SJCRH30 (cell line): ENCODE measurements around the gene FGF22. TPM values are rescaled to one million over a fixed set of nuclear protein-coding genes. Genes with fewer than 3 reads are reported as not detected.
"Not testable (repeated sequence)": the region's sequence is repeated elsewhere in the genome, so short reads cannot be mapped to it uniquely, and the experiment has no call there.

Experiments used
- DNase-seq, 2 experiments: peaks; one replicate each; pipeline ENCODE4 v3.0.0-alpha.2; 2015 to 2020
- H3K27ac ChIP-seq: fragments of 250-450 bp; sonication (Bioruptor Pico); 2 replicates; pipeline ENCODE4 v1.5.1; 2020; ENCODE audit warnings: mild to moderate bottlenecking, moderate library complexity
- H3K27me3 ChIP-seq: fragments of 250-450 bp; sonication (Bioruptor Pico); 2 replicates; pipeline ENCODE4 v1.5.1; 2020; ENCODE audit warnings: mild to moderate bottlenecking, moderate library complexity
- H3K36me3 ChIP-seq: fragments of 250-450 bp; sonication (Bioruptor Pico); 2 replicates; pipeline ENCODE4 v1.5.1; 2020; ENCODE audit warnings: mild to moderate bottlenecking, moderate library complexity
- H3K4me1 ChIP-seq: fragments of 250-450 bp; sonication (Bioruptor Pico); 2 replicates; pipeline ENCODE4 v1.5.1; 2020; ENCODE audit warnings: mild to moderate bottlenecking, moderate library complexity
- H3K4me3 ChIP-seq: fragments of 250-450 bp; sonication (Bioruptor Pico); 2 replicates; pipeline ENCODE4 v1.5.1; 2020; ENCODE audit warnings: mild to moderate bottlenecking, moderate library complexity
- H3K9me3 ChIP-seq: fragments of 250-450 bp; sonication (Bioruptor Pico); replicated peaks from 2 replicates; pipeline ENCODE4 v1.5.1; 2020; ENCODE audit warnings: mild to moderate bottlenecking, moderate library complexity
- total RNA-seq: library from RNA; depleted of rRNA; stranded (reverse); fragments of >200 nt; shearing (Covaris generic); gene quantifications from 2 replicates; pipeline ENCODE4 v1.2.3, GENCODE V29; 2014

FGF22 gene
- total RNA-seq, 1 experiment from 2014 or later: not detected

GRCh38 chr19:602391-603301, 37.0 kb upstream of the FGF22 start:
- H3K36me3 ChIP-seq: no peaks in the 10 kb centered on the region
- H3K27ac ChIP-seq: no peak overlapping the region
- H3K9me3 ChIP-seq: no peaks in the 10 kb centered on the region
- no peak for DNase-seq
- no peaks in the 10 kb centered on the region for H3K27me3 ChIP-seq
- H3K4me1 ChIP-seq: no peaks in the 10 kb centered on the region
- H3K4me3 ChIP-seq: no peak overlapping the region

GRCh38 chr19:603302-603639, 36.4 kb upstream of the FGF22 start:
- H3K36me3 ChIP-seq, H3K27ac ChIP-seq, DNase-seq, H3K4me1 ChIP-seq, H3K4me3 ChIP-seq, H3K9me3 ChIP-seq, H3K27me3 ChIP-seq: not testable (repeated sequence)

- H3K4me3 ChIP-seq, H3K4me1 ChIP-seq, H3K27ac ChIP-seq, H3K9me3 ChIP-seq, H3K27me3 ChIP-seq, H3K36me3 ChIP-seq, DNase-seq: not testable (repeated sequence)
These were observed 35.9 kb upstream of the FGF22 start for GRCh38 chr19:603779-604178.

GRCh38 chr19:604355-604754, 35.3 kb upstream of the FGF22 start:
- DNase-seq: peak in 1 of 2 experiments; percentile 30
- Histone ChIP-seq H3K27ac (no peak overlapping the region), H3K4me3 (no peak overlapping the region), H3K27me3 (no peaks in the 10 kb centered on the region), H3K36me3 (no peaks in the 10 kb centered on the region), H3K9me3 (no peaks in the 10 kb centered on the region), H3K4me1 (peaks cover 13% of the 10 kb centered on the region)

- H3K4me3 ChIP-seq, DNase-seq, H3K36me3 ChIP-seq, H3K9me3 ChIP-seq, H3K27ac ChIP-seq, H3K27me3 ChIP-seq: not testable (repeated sequence)
- H3K4me1 ChIP-seq: peaks cover 22% of the 10 kb centered on the region
These were observed 34.4 kb upstream of the FGF22 start for GRCh38 chr19:605061-605971.

GRCh38 chr19:607301-608154, 32.2 kb upstream of the FGF22 start:
- peaks cover 22% of the 10 kb centered on the region for H3K4me1 ChIP-seq
- no peak for DNase-seq
- no peaks in the 10 kb centered on the region for H3K27me3 ChIP-seq
- H3K9me3 ChIP-seq: no peaks in the 10 kb centered on the region
- H3K36me3 ChIP-seq: no peaks in the 10 kb centered on the region
- no peak overlapping the region for H3K27ac ChIP-seq
- H3K4me3 ChIP-seq: no peak overlapping the region

GRCh38 chr19:608155-609003, 31.3 kb upstream of the FGF22 start:
- peak overlapping the region; percentile 42 for H3K27ac ChIP-seq
- H3K27me3 ChIP-seq: no peaks in the 10 kb centered on the region
- no peaks in the 10 kb centered on the region for H3K9me3 ChIP-seq
- H3K36me3 ChIP-seq: no peaks in the 10 kb centered on the region
- peaks cover 22% of the 10 kb centered on the region for H3K4me1 ChIP-seq
- H3K4me3 ChIP-seq: no peak overlapping the region
- DNase-seq: no peak

- H3K9me3 ChIP-seq: no peaks in the 10 kb centered on the region
- no peak overlapping the region for H3K4me3 ChIP-seq
- no peaks in the 10 kb centered on the region for H3K27me3 ChIP-seq
- DNase-seq: peak; percentile 70 to 76
- H3K4me1 ChIP-seq: peaks cover 22% of the 10 kb centered on the region
- no peaks in the 10 kb centered on the region for H3K36me3 ChIP-seq
- peak overlapping the region; percentile 42 for H3K27ac ChIP-seq
These were observed 30.7 kb upstream of the FGF22 start for GRCh38 chr19:609004-609346.

- peak; percentile 66 to 71 for DNase-seq
- Histone ChIP-seq H3K9me3 (no peaks in the 10 kb centered on the region), H3K27ac (peak overlapping the region; percentile 69), H3K4me3 (peak overlapping the region; percentile 40), H3K27me3 (no peaks in the 10 kb centered on the region), H3K4me1 (peaks cover 22% of the 10 kb centered on the region), H3K36me3 (no peaks in the 10 kb centered on the region; the same call in 1 of the 2 replicates)
These were observed 29.4 kb upstream of the FGF22 start for GRCh38 chr19:610071-610800.

- Histone ChIP-seq H3K36me3 (no peaks in the 10 kb centered on the region; the same call in 1 of the 2 replicates), H3K9me3 (no peaks in the 10 kb centered on the region), H3K4me1 (peaks cover 22% of the 10 kb centered on the region), H3K27me3 (no peaks in the 10 kb centered on the region), H3K4me3 (peak overlapping the region; percentile 40), H3K27ac (peak overlapping the region; percentile 69)
- peak; percentile 90 to 92 for DNase-seq
These were observed 28.7 kb upstream of the FGF22 start for GRCh38 chr19:610801-611480.

- Histone ChIP-seq H3K27ac (peak overlapping the region; percentile 69), H3K36me3 (no peaks in the 10 kb centered on the region; the same call in 1 of the 2 replicates), H3K4me1 (peaks cover 22% of the 10 kb centered on the region), H3K4me3 (peak overlapping the region; percentile 40), H3K27me3 (no peaks in the 10 kb centered on the region), H3K9me3 (no peaks in the 10 kb centered on the region)
- no peak for DNase-seq
These were observed 28.2 kb upstream of the FGF22 start for GRCh38 chr19:611481-611868.

- Histone ChIP-seq H3K4me1 (peaks cover 22% of the 10 kb centered on the region), H3K27ac (no peak overlapping the region), H3K27me3 (no peaks in the 10 kb centered on the region), H3K36me3 (peaks cover under 1% of the 10 kb centered on the region; the same call in 1 of the 2 replicates), H3K9me3 (no peaks in the 10 kb centered on the region), H3K4me3 (no peak overlapping the region)
- DNase-seq: no peak
These were observed 26.7 kb upstream of the FGF22 start for GRCh38 chr19:612941-613340.
